GM04504 (cell line): ENCODE results near the gene MT4.
"Not testable (repeated sequence)": the region's sequence is repeated elsewhere in the genome, so short reads cannot be mapped to it uniquely, and the experiment has no call there.

Experiments used
- DNase-seq: peaks from one replicate; pipeline ENCODE4 v3.0.0-alpha.2; 2012; ENCODE audit warnings: low read depth

MT4 gene

GRCh38 chr16:56559109-56559508, 5.8 kb upstream of the MT4 start:
- no peak for DNase-seq

- DNase-seq, result no peak
Observed at GRCh38 chr16:56560447-56560846, 4.4 kb upstream of the MT4 start.

GRCh38 chr16:56561126-56561525, 3.7 kb upstream of the MT4 start:
- DNase-seq, result no peak

GRCh38 chr16:56569971-56570370, 5.1 kb downstream of the MT4 start:
- no peak for DNase-seq

GRCh38 chr16:56571525-56571924, 6.7 kb downstream of the MT4 start:
- DNase-seq, result no peak

GRCh38 chr16:56574625-56575024, 9.8 kb downstream of the MT4 start:
- DNase-seq, result no peak

- peak; percentile 21 for DNase-seq
Observed at GRCh38 chr16:56576585-56577299, 11.9 kb downstream of the MT4 start.

- no peak for DNase-seq
Observed at GRCh38 chr16:56577300-56577625, 12.4 kb downstream of the MT4 start.

GRCh38 chr16:56580391-56581048, 15.6 kb downstream of the MT4 start:
- DNase-seq, result no peak

- not testable (repeated sequence) for DNase-seq
Observed at GRCh38 chr16:56582911-56583310, 18.0 kb downstream of the MT4 start.

- no peak for DNase-seq
Observed at GRCh38 chr16:56583351-56584168, 18.7 kb downstream of the MT4 start.

- no peak for DNase-seq
Observed at GRCh38 chr16:56584276-56584675, 19.4 kb downstream of the MT4 start.

- DNase-seq, result no peak
Observed at GRCh38 chr16:56588781-56589140, 23.9 kb downstream of the MT4 start.

GRCh38 chr16:56589141-56590039, 24.5 kb downstream of the MT4 start, which contains the start of gene MT3:
Gene MT3, plus strand, starts transcription at chr16:56589528. Its CDS starts 63 bp downstream, at chr16:56589591.
- DNase-seq, result no peak

- no peak for DNase-seq
Observed at GRCh38 chr16:56591377-56592060, 26.6 kb downstream of the MT4 start.

GRCh38 chr16:56593573-56594291, 28.9 kb downstream of the MT4 start:
- DNase-seq, result no peak

GRCh38 chr16:56594292-56594619, 29.4 kb downstream of the MT4 start:
- DNase-seq, result no peak

- DNase-seq, result no peak
Observed at GRCh38 chr16:56600398-56600999, 35.6 kb downstream of the MT4 start.

- DNase-seq, result no peak
Observed at GRCh38 chr16:56601325-56601724, 36.5 kb downstream of the MT4 start.

GRCh38 chr16:56603589-56603988, 38.7 kb downstream of the MT4 start:
- no peak for DNase-seq
